GM20431 (cell line): ENCODE data around the gene TMED6.

Source experiments
- in situ Hi-C: fragments of 300-500 bp; cut with MseI, MboI; formaldehyde crosslinking; loops from one replicate; pipeline ENCODE4 v1.15.0; 2020; ENCODE audit warnings: low sequenced_read_pairs; ENCODE audit not compliant: unreplicated experiment

Gene TMED6

DNA sequence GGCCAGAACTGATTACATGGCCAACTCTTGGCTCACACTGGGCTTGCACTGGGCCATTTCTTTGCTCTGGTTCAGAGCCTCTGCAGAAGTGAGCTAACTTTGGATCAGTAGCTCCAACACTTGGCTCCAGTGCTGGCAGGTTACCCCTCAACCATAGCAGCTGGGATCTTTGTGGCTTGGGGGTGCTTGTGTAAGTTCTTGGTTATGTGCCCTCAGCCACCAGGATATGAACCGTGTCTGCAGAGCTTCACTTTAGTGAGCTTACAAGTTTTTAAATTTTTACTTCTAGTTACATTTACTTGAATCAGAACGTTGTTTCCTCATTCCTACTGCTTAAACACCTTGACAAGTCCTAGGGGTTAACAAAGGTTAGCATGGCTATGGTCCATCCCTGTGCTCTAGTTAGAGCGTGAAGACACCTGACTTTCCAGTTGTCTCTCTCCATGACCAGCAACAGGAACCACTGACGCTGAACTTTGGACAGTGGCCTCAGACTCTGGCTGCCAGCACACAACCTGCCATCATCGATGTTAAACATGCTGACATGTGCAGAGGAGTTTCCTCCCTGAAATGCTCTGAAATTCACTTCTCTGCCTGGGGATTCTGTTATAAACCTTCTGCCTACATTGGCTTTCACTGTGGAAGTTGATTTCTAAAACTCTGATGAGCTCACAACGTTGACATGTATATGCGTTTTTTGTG lies 25.3 kb downstream of the TMED6 start:
- in situ Hi-C loops = no loop called here

DNA sequence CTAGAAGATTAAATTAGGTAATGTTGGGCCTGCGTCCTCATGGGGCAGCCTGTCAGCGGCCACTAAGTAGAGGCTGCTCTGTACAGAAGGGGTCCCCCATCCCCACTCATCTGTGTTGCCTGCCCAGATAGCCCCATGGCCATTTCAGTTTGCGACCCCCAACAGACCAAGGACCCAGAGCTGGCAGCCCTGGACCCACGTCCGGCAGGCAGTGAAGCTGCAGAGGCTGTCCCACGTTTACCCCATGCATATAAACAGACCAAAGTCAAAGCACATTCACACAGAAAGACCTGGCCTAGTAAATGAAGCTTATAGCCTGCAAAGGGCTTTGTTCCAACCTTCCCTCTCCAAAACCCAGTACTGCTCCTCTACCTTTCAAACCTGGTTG lies 25.8 kb downstream of the TMED6 start:
- in situ Hi-C loops = no loop called here

DNA sequence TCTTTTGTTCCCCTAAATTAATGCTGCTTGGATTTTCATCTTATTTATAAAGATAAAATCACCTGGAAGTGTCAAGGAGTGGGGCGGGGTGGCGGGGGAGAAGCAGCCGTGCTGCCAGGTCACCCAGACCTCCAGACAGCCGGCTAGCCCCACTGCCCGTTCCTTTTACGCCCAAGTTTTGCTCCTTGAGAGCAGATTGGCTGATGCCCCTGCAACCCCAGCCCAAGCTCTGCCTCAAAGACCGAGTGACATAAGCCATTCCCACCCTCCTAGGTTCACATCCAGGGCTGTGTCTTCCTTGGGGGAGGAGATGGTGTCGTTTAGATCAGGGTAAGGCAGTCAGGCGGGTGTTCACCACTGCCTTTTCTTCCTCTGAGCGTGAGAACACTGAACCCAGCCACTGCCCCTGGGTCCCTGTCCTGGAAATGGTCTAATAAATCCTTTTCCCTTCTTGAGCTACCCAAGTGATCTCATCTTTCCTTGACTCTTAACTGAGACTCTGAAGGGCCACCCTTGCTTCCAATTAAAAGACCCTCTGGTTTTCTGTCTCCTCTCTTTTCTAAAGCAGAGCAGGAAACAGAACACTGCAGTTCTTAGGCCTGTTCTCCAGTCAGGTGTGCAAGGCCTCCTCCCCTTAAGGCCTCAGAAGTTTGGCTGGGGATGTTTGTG lies 26.9 kb downstream of the TMED6 start:
- in situ Hi-C loops = no loop called here

DNA sequence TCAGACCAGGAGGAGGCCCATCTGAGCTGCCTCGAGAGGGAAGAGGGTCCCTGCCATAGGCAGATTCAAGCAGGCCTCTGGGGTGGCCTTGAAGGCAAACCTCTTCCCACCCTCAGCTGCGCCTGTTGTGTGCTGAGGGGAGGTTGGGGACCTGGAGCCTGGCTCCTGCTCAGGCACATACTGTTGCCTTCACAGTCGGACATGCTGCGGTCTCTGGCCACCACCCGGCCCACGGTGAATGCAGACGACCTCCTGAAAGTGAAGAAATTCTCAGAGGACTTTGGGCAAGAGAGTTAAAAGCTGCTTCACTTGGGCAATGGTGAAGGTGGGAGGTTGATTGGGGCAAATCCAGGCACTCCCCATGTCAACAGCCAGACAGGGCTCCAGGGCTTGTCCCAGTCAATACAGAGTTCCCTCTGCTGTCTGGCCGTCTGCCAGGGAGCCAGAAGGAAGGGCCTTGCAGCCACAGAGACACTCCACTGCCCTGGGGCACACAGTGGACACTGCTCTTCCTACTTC lies 27.5 kb downstream of the TMED6 start:
- in situ Hi-C loops = no loop called here

DNA sequence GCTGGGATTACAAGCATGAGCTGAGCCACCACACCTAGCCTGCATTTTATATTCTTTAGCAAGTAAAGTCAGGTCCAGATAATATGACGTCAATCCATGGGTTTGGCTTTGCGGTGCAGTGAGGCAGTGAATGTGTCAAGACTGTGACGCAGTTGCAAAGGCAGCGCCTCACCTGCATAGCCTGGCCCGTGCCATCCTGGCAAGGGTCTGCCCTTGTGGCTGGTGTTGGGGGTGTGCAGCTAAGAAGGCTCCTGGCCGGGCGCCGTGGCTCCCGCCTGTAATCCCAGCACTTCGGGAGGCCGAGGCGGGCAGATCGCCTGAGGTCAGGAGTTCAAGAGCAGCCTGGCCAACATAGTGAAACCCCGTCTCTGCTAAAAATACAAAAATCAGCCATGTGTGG lies 28.2 kb downstream of the TMED6 start:
- in situ Hi-C loops = no loop called here

DNA sequence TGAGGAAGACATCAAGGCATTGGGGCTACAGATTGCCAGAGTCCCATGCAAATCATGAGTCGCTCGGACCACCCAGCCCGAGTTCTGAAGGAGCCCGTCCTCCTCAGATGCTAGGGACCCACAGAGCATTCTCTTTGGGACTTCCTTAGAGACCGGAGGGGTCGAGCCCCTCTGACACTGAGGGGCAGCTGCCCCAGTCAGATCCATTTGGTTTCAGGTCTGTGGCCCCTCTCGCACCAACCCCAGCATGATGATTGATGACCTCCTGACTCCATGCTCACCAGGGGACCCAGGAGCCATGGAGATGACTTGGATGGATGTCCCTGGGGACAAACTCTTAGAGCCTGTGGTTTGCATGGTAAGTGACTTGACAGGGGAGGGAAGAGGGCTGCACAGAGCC lies 29.2 kb downstream of the TMED6 start:
- in situ Hi-C loops = no loop called here

DNA sequence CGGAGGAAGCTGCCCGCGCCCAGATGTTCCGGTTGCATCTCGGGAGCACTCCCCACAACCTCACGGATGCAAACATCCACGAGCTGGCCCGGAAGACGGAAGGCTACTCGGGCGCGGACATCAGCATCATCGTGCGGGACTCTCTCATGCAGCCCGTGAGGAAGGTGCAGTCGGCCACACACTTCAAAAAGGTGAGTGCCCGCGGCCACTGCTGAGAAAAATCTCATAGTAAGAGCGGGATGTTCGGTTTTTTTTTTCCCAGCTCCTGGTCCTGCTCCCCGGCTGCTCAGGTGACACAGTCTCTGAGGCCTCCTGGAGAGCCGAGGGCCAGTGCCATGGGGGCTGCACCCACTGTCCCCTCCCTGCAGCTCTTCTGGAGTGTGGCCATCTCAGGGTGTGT lies 30.5 kb downstream of the TMED6 start:
- in situ Hi-C loops = no loop called here

DNA sequence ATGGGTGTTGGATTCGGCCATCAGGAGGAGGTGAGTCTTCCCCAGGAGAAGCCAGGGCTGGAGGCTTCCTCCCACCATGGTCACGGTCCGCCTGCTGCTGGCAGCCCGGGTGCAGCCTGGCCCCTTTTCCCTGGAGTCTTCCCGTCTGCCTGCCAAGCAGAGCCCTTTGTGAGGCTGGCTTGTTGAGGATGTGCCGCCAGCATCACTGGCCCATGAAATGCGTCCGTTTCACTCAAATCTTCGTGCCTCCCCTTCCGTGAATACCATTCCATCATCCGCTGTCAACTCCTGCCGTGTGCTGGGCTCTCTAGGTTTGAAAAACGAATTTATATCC lies 30.9 kb downstream of the TMED6 start:
- in situ Hi-C loops = no loop called here

DNA sequence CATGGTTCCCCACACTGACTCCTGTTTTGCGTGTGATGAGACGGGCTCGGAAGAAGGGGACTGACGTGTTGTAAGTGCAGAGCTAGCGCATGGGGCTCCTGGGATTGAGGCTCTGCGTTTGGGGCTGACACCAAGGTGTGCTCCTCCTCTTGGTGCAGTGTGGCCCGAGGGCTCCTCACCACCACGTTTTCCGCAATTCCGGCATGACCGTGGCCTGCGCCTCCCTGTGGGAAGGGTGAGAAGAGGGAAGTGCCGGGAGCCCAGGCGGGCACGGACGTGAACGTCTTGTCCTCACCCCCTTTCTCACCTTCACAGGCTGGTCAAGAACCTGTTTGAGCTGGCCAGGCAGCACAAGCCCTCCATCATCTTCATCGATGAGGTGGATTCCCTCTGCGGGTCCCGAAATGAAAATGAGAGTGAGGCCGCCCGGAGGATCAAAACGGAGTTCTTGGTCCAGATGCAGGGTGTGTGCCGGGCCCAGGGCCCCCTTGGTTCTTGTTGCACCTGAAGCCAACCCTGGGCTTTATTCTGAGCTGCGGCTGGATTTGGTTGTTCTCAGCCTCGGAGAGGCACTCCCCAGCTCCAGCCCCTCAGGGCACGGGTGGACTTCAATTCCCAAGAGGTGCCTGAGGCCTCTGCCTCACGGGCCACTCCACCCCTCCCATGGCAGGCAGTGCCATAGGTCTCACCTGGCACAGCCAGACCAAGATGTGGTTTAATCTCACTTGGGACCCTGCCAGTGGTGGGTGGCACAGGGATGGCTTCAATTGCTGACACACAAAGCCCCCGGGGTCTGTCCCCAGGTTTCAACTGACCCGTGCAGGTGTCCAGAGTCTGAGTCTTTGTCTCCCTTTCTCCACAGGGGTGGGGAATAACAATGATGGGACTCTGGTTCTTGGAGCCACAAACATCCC lies 31.5 kb downstream of the TMED6 start:
- in situ Hi-C loops = no loop called here

DNA sequence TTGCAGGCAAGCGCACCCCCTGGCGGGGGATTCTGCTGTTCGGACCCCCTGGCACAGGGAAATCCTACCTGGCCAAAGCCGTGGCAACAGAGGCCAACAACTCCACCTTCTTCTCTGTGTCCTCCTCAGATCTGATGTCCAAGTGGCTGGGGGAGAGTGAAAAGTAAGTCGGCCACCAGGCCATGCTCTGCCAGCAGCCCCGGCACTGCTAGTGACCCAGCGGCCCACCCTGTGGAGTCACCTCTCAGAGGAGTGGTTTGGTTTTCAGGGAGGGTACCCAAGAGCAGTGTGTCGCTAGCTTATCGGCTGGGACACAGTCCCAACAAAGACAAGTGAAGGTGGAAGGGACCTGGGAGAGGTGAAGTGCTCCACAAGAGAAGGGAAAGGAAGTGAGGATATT lies 32.2 kb downstream of the TMED6 start:
- in situ Hi-C loops = no loop called here

DNA sequence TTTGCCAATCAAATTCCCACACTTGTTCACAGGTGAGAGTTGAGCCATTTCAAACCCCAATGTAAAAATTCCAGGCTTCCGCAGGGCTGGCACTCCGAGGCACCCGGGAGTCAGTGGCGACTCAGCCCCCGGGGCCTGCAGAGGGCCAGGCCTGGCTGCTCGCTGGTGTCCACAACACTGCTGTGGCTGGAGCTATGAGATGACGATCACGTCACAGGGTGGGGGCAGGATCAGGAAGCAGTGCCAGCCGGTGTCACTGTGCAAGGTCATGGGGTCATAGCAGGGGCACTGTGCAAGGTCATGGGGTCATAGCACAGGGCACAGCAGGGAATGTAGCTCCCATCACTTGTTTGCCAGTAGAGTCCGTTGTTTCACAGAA lies 32.7 kb downstream of the TMED6 start:
- in situ Hi-C loops = no loop called here

DNA sequence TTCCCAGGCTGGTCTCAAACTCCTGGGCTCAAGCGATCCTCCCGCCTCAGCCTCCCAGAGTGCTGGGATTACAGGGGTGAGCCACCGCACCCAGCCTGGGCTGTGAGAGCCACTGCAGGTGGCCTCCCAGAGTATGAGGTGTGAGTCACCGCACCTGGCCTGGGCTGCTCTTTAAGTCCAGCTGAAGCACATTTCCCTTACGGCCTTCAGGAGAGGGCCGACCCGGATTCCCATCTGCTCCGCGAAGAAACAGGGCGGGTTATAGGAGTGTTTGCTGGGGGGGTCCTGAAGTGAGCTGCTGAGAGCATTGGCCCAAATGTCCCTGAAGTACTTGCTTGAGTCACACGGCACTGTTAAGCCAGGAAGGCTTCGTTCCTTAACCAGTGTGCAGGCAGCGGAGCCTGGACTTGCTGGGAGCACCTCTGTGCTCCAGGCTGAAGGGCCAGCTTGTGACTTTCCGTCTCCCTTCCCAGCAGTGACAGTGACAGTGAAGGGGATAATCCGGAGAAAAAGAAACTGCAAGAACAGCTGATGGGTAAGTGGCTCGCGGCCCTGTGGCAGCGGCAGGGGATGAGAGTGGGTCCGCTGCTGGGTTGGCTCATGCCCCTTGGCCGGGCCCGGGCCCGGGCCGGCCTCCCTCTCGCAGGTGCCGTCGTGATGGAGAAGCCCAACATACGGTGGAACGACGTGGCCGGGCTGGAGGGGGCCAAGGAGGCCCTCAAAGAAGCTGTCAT lies 33.2 kb downstream of the TMED6 start:
- in situ Hi-C loops = no loop called here

DNA sequence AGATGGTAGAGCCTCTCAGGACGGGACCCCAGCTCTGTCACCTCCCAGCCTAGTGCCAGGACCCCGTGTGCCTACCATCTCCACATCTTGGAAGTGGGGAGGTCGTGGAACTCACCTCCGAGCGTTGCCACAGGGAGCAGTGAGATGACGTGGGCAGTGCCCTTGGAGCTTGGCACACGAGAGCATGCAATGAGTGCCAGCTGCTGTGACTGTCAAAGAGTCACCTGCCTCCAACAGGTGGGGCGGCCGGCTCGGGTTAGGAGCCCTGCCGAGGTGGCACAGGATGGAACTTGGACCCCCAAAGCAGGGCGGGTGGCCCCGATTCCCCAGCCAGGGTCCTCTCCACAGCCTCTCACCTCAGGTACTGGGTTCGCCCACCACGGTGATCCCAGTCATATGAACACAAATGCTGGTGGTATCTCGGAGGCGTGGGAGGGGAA lies 35.0 kb downstream of the TMED6 start:
- in situ Hi-C loops = no loop called here

DNA sequence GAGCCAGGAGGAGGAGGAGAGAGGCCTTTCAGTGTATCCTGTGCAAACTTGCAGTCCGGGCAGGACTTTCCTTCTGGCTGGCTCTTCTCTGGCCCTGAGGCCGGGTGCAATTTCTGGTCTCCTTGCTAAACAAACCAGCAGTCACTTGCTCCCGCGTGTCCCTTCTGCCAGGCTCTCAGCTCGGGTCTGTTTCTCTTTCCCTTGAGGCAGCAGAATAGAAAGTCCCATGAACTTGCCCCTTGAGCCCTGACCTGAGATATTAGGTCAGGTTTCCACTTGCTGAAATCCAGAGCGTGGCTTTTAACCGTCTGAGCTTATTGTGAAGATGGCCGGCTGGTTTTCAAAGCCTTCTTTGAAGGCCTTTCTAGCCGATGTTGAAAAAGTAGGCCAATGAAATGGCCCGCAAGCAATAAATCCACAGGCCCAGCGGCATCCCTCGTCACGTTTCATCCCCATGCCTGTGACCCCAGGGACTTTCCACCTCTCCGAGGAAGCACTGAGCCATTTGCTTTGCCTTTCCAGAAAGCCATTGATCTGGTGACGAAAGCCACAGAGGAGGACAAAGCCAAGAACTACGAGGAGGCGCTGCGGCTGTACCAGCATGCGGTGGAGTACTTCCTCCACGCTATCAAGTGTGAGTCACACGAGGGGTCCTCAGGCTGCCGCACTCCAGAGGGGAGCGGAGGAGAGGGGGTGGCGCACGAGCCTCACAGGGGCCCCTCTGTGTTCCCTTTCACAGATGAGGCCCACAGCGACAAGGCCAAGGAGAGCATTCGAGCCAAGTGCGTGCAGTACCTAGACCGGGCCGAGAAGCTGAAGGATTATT lies 35.9 kb downstream of the TMED6 start:
- in situ Hi-C loops = no loop called here

DNA sequence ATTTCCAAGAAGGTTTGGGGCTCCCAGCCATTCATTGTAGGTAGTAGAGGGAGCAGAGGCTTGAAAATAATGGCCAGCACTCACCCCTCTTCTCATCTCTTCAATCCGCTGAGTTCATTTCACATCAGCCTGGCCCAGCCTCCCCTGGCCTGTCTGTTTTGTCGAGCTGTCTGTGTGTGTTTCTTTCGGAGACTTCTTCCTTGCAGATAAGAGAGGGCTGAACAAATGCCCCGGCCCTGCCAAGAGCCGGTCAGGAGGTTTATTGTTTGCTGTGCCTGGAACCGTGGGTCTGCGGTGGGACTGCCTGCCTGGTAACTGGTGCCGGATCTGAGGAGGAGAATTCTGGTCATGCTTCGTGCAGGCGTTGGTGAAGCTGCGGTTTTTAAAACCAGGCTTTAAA lies 37.1 kb downstream of the TMED6 start:
- in situ Hi-C loops = no loop called here

DNA sequence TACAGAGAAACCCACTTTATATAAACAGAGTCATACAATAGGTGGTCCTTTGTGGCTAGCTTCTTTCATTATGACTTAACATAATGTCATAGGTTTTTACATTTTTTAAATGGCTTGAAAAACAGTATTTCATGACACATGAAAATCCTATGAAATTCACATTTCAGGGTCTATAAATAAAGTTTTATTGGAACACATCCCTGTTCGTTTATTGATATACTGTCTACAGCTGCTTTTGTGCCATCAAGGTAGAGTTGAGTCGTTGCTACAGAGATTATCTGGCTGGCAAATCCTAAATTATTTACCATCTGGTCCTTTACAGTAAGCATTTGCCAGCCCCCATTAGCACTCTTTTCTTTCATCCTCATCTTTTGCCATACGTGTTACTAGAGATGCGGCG lies 38.1 kb downstream of the TMED6 start:
- in situ Hi-C loops = no loop called here

DNA sequence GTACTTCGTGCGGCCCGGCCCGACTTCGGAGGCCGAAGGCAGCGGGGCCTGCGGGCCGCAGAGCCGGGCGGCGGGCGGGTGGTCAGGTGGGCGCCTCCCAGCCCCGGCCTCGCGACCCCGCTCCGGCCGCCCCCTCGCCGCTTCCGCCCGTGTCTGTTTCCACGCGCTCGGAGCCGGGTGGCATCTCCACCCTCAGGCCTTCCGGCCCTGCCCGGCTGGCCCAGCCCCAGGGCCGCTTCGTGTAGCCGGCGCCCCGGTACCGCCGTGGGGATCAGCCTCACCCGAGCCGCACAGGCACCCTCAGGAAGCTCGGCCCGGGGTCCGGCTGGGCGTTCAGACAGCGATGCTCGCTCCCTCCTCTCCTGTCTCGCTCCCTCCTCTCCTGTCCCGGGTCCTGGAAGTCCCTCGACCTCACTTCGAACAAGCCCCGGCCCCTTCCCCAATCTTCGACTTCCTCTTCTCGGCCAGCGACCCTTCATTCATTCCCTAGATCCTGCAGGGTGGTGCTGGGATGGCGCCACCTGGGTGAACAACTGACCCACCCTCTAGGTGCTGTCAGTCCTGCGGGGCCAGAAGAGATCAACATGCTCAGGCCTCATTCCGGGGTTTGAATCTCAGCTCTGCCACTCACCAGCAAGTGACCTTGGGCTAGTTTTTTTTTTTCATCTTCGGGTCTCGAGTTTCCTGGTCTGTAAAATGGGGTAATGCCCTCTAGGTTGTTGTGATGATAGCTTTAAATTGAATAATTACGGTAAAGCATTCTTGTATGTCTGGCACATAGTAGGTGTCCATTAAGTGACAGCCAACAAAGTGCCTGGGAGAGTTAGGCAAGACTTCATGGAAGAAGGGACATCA lies 39.8 kb downstream of the TMED6 start:
- in situ Hi-C loops = no loop called here

DNA sequence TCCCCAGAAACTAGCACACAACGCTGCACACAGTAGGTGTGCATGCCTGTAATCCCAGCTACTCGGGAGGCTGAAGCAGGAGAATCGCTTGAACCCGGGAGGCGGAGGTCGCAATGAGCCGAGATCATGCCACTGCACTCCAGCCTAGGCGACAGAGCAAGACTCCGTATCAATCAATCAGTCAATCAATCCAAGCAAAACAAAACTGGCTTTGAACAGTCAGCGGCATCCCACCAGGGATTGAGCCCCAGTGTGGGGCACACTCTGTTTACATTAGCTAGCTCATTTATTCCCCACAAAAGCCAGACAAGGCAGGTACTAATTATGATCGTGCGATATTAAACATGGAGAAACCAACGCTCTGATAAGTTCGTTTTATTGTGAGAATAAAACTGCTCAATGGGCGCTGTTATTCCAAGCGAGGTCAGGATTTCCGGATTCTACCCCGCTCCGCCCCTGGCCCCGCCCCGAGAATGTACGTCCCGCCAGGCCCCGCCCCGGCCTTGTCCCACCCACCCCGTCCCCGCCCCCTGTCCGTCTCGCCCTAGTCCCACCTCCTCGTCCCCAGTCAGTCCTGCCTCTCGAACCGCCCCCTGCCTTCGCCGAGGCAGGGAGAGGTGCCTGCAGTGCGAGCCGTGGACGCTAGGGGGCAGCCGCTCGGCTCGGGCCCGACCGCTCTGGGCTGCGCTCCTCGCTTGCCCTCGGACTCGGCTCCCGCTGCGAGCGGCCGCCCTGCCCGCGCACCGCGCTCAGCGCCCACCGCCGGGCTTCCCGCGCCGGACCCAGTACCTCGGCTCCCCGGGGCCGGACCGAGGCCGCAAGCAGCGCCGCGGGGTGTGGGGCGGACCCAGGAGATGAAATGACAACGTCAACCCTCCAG lies 40.7 kb downstream of the TMED6 start, which contains the start of gene VPS4A:
VPS4A (plus strand) TSS at position 698 of the 880 bp plus-strand sequence; CDS start at position 860, 162 bp downstream.
- in situ Hi-C loops = no loop called here
